MG63 (cell line): Measurements from ENCODE around the gene HSPB6. TPM values are rescaled to one million over a fixed set of nuclear protein-coding genes. Genes with fewer than 3 reads are reported as not detected.

Source experiments
- total RNA-seq: library from RNA; depleted of rRNA; stranded (reverse); fragments of >200 nt; shearing (Covaris generic); gene quantifications from 2 replicates; pipeline ENCODE4 v1.2.3, GENCODE V29; 2014; ENCODE audit warnings: low replicate concordance; rRNA removed

The HSPB6 gene
- total RNA-seq, 1 experiment from 2014 or later = not detected

Other genes with a start within 250 kb of the HSPB6 start
- not detected in 2 replicates for gene DMKN, start 243.4 kb downstream of the HSPB6 start, total RNA-seq
- gene SBSN, start 228.7 kb downstream of the HSPB6 start, total RNA-seq = 0.30 TPM in 1 of 2 replicates, not detected in the other
- not detected in 2 replicates for gene GAPDHS, start 223.6 kb downstream of the HSPB6 start, total RNA-seq
- 180 and 203 TPM in 2 replicates for gene TMEM147, start 211.4 kb downstream of the HSPB6 start, total RNA-seq
- not detected in 2 replicates for gene ATP4A, start 193.4 kb downstream of the HSPB6 start, total RNA-seq
- gene PMIS2, start 170.9 kb downstream of the HSPB6 start, total RNA-seq = not detected in 2 replicates
- gene HAUS5, start 144.3 kb downstream of the HSPB6 start, total RNA-seq = 12.8 and 18.2 TPM in 2 replicates
- 103 and 144 TPM in 2 replicates for gene RBM42, start 128.0 kb downstream of the HSPB6 start, total RNA-seq
- gene ETV2, start 115.3 kb downstream of the HSPB6 start, total RNA-seq = not detected in 2 replicates
- gene COX6B1, start 108.7 kb downstream of the HSPB6 start, total RNA-seq = 377 and 417 TPM in 2 replicates
- gene UPK1A, start 90.5 kb downstream of the HSPB6 start, total RNA-seq = not detected in 2 replicates
- gene ZBTB32, start 52.5 kb downstream of the HSPB6 start, total RNA-seq = not detected in 2 replicates
- 2.3 and 6.0 TPM in 2 replicates for gene KMT2B, start 39.0 kb downstream of the HSPB6 start, total RNA-seq
- 0.27 and 2.4 TPM in 2 replicates for gene IGFLR1, start 14.6 kb downstream of the HSPB6 start, total RNA-seq
- gene U2AF1L4, start 11.6 kb downstream of the HSPB6 start, total RNA-seq = 16.3 and 19.8 TPM in 2 replicates
- 37.6 and 76.2 TPM in 2 replicates for gene PSENEN, start 11.4 kb downstream of the HSPB6 start, total RNA-seq
- 2.4 and 4.1 TPM in 2 replicates for gene LIN37, start 8.5 kb downstream of the HSPB6 start, total RNA-seq
- 0.47 and 8.9 TPM in 2 replicates for gene PROSER3, start 1.1 kb upstream of the HSPB6 start, total RNA-seq
- 0.42 and 1.6 TPM in 2 replicates for gene ARHGAP33, start 18.5 kb upstream of the HSPB6 start, total RNA-seq
- not detected in 2 replicates for gene PRODH2, start 55.8 kb upstream of the HSPB6 start, total RNA-seq
- not detected in 2 replicates for gene NPHS1, start 95.5 kb upstream of the HSPB6 start, total RNA-seq
- gene KIRREL2, start 99.9 kb upstream of the HSPB6 start, total RNA-seq = 0.15 and 0.43 TPM in 2 replicates
- gene APLP1, start 111.5 kb upstream of the HSPB6 start, total RNA-seq = 19.1 and 32.5 TPM in 2 replicates
- gene NFKBID, start 143.5 kb upstream of the HSPB6 start, total RNA-seq = 0.81 and 2.1 TPM in 2 replicates
- gene HCST, start 145.5 kb upstream of the HSPB6 start, total RNA-seq = not detected in 2 replicates
- gene TYROBP, start 151.3 kb upstream of the HSPB6 start, total RNA-seq = not detected in 2 replicates
- 2.3 and 2.9 TPM in 2 replicates for gene LRFN3, start 179.3 kb upstream of the HSPB6 start, total RNA-seq
- gene SDHAF1, start 238.2 kb upstream of the HSPB6 start, total RNA-seq = 46.1 and 77.8 TPM in 2 replicates